PC-3 (cell line): ENCODE results near the gene SDK1. TPM values are rescaled to one million over a fixed set of nuclear protein-coding genes. Genes with fewer than 3 reads are reported as not detected.

Source experiments
- ATAC-seq: fragments of 200-7000 bp; cut with Tn5 transposase; 2 replicates; pipeline ENCODE4 v1.9.1; 2020; ENCODE audit warnings: mild to moderate bottlenecking, moderate library complexity
- BruUV-seq: library from RNA; stranded (reverse); fragments of 400-500 nt; replicated peaks from 2 replicates; lab custom pipeline; 2021; lab: Mats Ljungman, UMichigan
- CTCF ChIA-PET: fragments of 300-600 bp; sonication (Branson Sonifier 250); formaldehyde crosslinking; loops from one replicate; lab custom pipeline; 2022; ENCODE audit warnings: antibody characterized with exemption; lab: Charles Lee
- POLR2A ChIA-PET: fragments of 300-600 bp; sonication (Branson Sonifier 250); formaldehyde crosslinking; loops from one replicate; lab custom pipeline; 2022; ENCODE audit warnings: antibody characterized with exemption; ENCODE audit not compliant: unreplicated experiment; lab: Charles Lee
- DNase-seq: peaks from one replicate; pipeline ENCODE4 v3.0.0-alpha.2; 2015
- H2AFZ ChIP-seq: fragments of 300-600 bp; sonication (generic); 2 replicates; pipeline ENCODE4 v1.6.0; 2016; ENCODE audit warnings: antibody characterized with exemption, low read length
- H3F3A ChIP-seq: fragments of 300-600 bp; sonication (generic); one replicate; pipeline ENCODE4 v1.6.0; 2017; ENCODE audit warnings: antibody characterized with exemption, low read length, control low read depth, mild to moderate bottlenecking; ENCODE audit not compliant: unreplicated experiment
- H3K27ac ChIP-seq: fragments of 300-600 bp; sonication (generic); 2 replicates; pipeline ENCODE4 v1.5.1; 2016; ENCODE audit warnings: mild to moderate bottlenecking, low read length
- H3K27me3 ChIP-seq: fragments of 300-600 bp; sonication (generic); 2 replicates; pipeline ENCODE4 v1.6.1; 2016; ENCODE audit warnings: low read length, mixed read lengths
- H3K36me3 ChIP-seq: fragments of 300-600 bp; sonication (generic); 2 replicates; pipeline ENCODE4 v1.6.1; 2016; ENCODE audit warnings: low read depth, mixed run types, low read length, mixed read lengths
- H3K4me1 ChIP-seq: fragments of 300-600 bp; sonication (generic); 2 replicates; pipeline ENCODE4 v1.5.1; 2016; ENCODE audit warnings: low read length; ENCODE audit not compliant: insufficient read depth
- H3K4me2 ChIP-seq: fragments of 300-600 bp; sonication (generic); 2 replicates; pipeline ENCODE4 v1.6.0; 2016; ENCODE audit warnings: low read length
- H3K4me3 ChIP-seq: fragments of 300-600 bp; sonication (generic); 2 replicates; pipeline ENCODE4 v1.5.1; 2016; ENCODE audit warnings: mild to moderate bottlenecking, low read length, mixed read lengths
- H3K79me2 ChIP-seq: fragments of 300-600 bp; sonication (generic); 2 replicates; pipeline ENCODE4 v1.6.1; 2017; ENCODE audit warnings: low read length, mixed read lengths
- H3K9ac ChIP-seq: fragments of 300-600 bp; sonication (generic); 2 replicates; pipeline ENCODE4 v1.6.0; 2016; ENCODE audit warnings: mild to moderate bottlenecking, low read length
- H3K9me2 ChIP-seq: fragments of 300-600 bp; sonication (generic); replicated peaks from 2 replicates; pipeline ENCODE4 v1.6.1; 2016; ENCODE audit warnings: mixed run types, low read length, mixed read lengths
- H3K9me3 ChIP-seq: fragments of 300-600 bp; sonication (generic); 2 replicates; pipeline ENCODE4 v1.6.1; 2016; ENCODE audit warnings: low read length, mixed read lengths
- H4K20me1 ChIP-seq: fragments of 300-600 bp; sonication (generic); 2 replicates; pipeline ENCODE4 v1.6.1; 2016; ENCODE audit warnings: low read length, mixed read lengths
- CTCF ChIP-seq: fragments of 300-600 bp; sonication (generic); conservative IDR thresholded peaks from 2 replicates; pipeline ENCODE4 v1.5.1; 2017; ENCODE audit warnings: antibody characterized with exemption, low read depth, mild to moderate bottlenecking, low read length
- EZH2 ChIP-seq: fragments of 300-600 bp; sonication (generic); IDR thresholded peaks from one replicate; pipeline ENCODE4 v1.6.1; 2017; ENCODE audit warnings: antibody characterized with exemption, mild to moderate bottlenecking, low read length; ENCODE audit not compliant: unreplicated experiment
- EZH2phosphoT487 ChIP-seq: fragments of 300-600 bp; sonication (generic); IDR thresholded peaks from 2 replicates; pipeline ENCODE4 v1.6.1; 2018; ENCODE audit warnings: mild to moderate bottlenecking, antibody characterized with exemption, low read length, borderline replicate concordance
- intact Hi-C: fragments of 100-400 bp; cut with micrococcal nuclease; formaldehyde crosslinking; loops from 2 replicates; pipeline ENCODE4 v1.9.0; 2023
- total RNA-seq: library from RNA; depleted of rRNA; stranded (reverse); fragments of >200 nt; gene quantifications from 2 replicates; pipeline ENCODE4 v1.2.3, GENCODE V29; 2014

SDK1 gene
- total RNA-seq, 1 experiment from 2014 or later = 2.8 TPM

- no peak for ATAC-seq
Measured at GRCh38 chr7:4241791-4242190, 940.7 kb downstream of the SDK1 start.

GRCh38 chr7:4242706-4243105, 941.7 kb downstream of the SDK1 start:
- ChIA-PET CTCF (no interaction called here), POLR2A (no interaction called here)
- H3K4me1 ChIP-seq = peaks cover 12% of the 10 kb centered on the region
- no peak overlapping the region for H2AFZ ChIP-seq
- H3K27ac ChIP-seq = no peak overlapping the region
- H3K27me3 ChIP-seq = no peaks in the 10 kb centered on the region
- no TSS peak for BruUV-seq
- ATAC-seq (no peak), DNase-seq (no peak)
- H3K4me3 ChIP-seq = no peak overlapping the region
- intact Hi-C loops = no loop called here
- H3K9me3 ChIP-seq = no peaks in the 10 kb centered on the region; the same call in 1 of the 2 replicates
- H4K20me1 ChIP-seq = no peaks in the 10 kb centered on the region
- H3K9ac ChIP-seq = no peak overlapping the region
- H3K9me2 ChIP-seq = no peaks in the 10 kb centered on the region
- no peaks in the 10 kb centered on the region for H3K79me2 ChIP-seq
- TF ChIP-seq EZH2 = no peak
- no peak for TF ChIP-seq EZH2phosphoT487
- TF ChIP-seq CTCF = no peak
- no peak overlapping the region for H3K4me2 ChIP-seq
- no peaks in the 10 kb centered on the region for H3F3A ChIP-seq
- H3K36me3 ChIP-seq = no peaks in the 10 kb centered on the region

More at GRCh38 chr7:4241791-4242190, 940.7 kb downstream of the SDK1 start:
- H3K4me2 ChIP-seq = no peak overlapping the region
- no peaks in the 10 kb centered on the region for H3K79me2 ChIP-seq
- H3K27ac ChIP-seq = no peak overlapping the region
- H3K36me3 ChIP-seq = no peaks in the 10 kb centered on the region
- no peaks in the 10 kb centered on the region for H3F3A ChIP-seq
- no peak overlapping the region for H2AFZ ChIP-seq
- H3K27me3 ChIP-seq = no peaks in the 10 kb centered on the region
- H3K4me1 ChIP-seq = peaks cover 12% of the 10 kb centered on the region
- no TSS peak for BruUV-seq
- intact Hi-C loops = no loop called here
- no peak overlapping the region for H3K9ac ChIP-seq
- H3K9me2 ChIP-seq = no peaks in the 10 kb centered on the region
- TF ChIP-seq CTCF = 0 out of 2 replicates have a peak, but pooled peaks have one; percentile 12
- TF ChIP-seq EZH2phosphoT487 = no peak
- ChIA-PET POLR2A (no interaction called here), CTCF (no interaction called here)
- H4K20me1 ChIP-seq = no peaks in the 10 kb centered on the region
- no peak for DNase-seq
- H3K9me3 ChIP-seq = no peaks in the 10 kb centered on the region; the same call in 1 of the 2 replicates
- H3K4me3 ChIP-seq = no peak overlapping the region

GRCh38 chr7:4244041-4244440, 943.0 kb downstream of the SDK1 start:
- no peak overlapping the region for H3K27ac ChIP-seq
- no peak overlapping the region for H3K4me2 ChIP-seq
- no peak overlapping the region for H3K4me3 ChIP-seq
- ChIA-PET CTCF (interaction anchor here (0.6 kb wide), 1 partner anchor 322 kb away, joined by 3 read pairs; no protein-coding TSS in a partner anchor), POLR2A (no interaction called here)
- no peaks in the 10 kb centered on the region for H3K79me2 ChIP-seq
- no peak for ATAC-seq
- TF ChIP-seq CTCF = no peak
- TF ChIP-seq EZH2phosphoT487 = no peak
- TF ChIP-seq EZH2 = no peak
- peaks cover 12% of the 10 kb centered on the region for H3K4me1 ChIP-seq
- no TSS peak for BruUV-seq
- no peaks in the 10 kb centered on the region for H4K20me1 ChIP-seq
- no peaks in the 10 kb centered on the region for H3F3A ChIP-seq
- no peak overlapping the region for H3K9ac ChIP-seq
- no peaks in the 10 kb centered on the region; the same call in 1 of the 2 replicates for H3K9me3 ChIP-seq
- DNase-seq = no peak
- intact Hi-C loops = no loop called here
- no peak overlapping the region for H2AFZ ChIP-seq
- no peaks in the 10 kb centered on the region for H3K9me2 ChIP-seq
- no peaks in the 10 kb centered on the region for H3K27me3 ChIP-seq
- H3K36me3 ChIP-seq = no peaks in the 10 kb centered on the region
